Muscle of arm (tissue), 12 donors: ENCODE measurements around the gene CNR1. TPM values are rescaled to one million over a fixed set of nuclear protein-coding genes. Genes with fewer than 3 reads are reported as not detected.

Experiments
- polyA plus RNA-seq, 12 donors: library from polyadenylated mRNA; unstranded; fragments of 120-200 nt; gene quantifications; one replicate each; pipeline ENCODE4 v1.2.1, GENCODE V29; 2013; ENCODE audit not compliant: insufficient read length in 12 of 12

The CNR1 gene
- polyA plus RNA-seq, 12 donors: 0.20 to 2.4 (median 0.36) TPM; not detected in 1

Other genes starting within 250 kb of the CNR1 start
- gene SPACA1, start 118.5 kb downstream of the CNR1 start, polyA plus RNA-seq: not detected